ENCODE data around the gene LTB4R2.

- TF ChIP-seq EZH2 (IDR thresholded peaks at IDR 0.05) (no peak), POLR2AphosphoS5 (IDR thresholded peaks at IDR 0.05; ENCODE audit: borderline replicate concordance, low read depth, low read length) (no peak), FOXP2 (optimal IDR thresholded peaks at IDR 0.05; ENCODE audit: control extremely low read depth, extremely low read length, insufficient read depth) (no peak)
These were observed 12.7 kb downstream of the LTB4R2 start for GRCh38 chr14:24322672-24323071.
